Activated T-helper 9 cell treated with anti-CD3 and anti-CD28 coated beads, Interleukin-2, amount 50 U/mL, for 16 hours (primary cell): ENCODE measurements around the gene OR52I1.

Experiments used
- DNase-seq: peaks from one replicate; pipeline ENCODE4 v3.0.0-alpha.2; 2020; ENCODE audit warnings: low read depth

The OR52I1 gene

DNA sequence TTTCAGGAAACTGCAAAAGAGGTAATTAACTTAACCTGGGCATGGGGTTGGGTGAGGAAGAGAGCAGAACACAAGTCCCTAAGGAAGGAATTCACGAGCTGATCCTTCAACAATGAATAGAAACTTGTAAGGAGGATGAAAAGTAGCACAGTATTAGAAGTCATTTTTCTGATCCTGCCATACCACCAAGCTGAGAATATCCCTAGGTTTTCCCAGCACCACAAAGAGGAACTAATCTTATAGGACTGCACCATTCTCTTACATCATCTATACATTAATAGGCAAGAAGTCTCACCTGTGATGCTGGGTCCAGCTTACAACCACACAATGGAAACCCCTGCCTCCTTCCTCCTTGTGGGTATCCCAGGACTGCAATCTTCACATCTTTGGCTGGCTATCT lies at the start of gene OR52I1:
Gene OR52I1 (plus strand): TSS at position 301 of the 400 bp plus-strand sequence. CDS start 0 bp downstream, at position 301.
- no peak for DNase-seq

- DNase-seq = no peak
These were observed 48.9 kb upstream of the OR52I1 start, which contains the start of gene OR52M1 for GRCh38 chr11:4544891-4545290. Gene OR52M1, plus strand, starts transcription at chr11:4545191. Its CDS starts 0 bp downstream, at chr11:4545191.

DNA sequence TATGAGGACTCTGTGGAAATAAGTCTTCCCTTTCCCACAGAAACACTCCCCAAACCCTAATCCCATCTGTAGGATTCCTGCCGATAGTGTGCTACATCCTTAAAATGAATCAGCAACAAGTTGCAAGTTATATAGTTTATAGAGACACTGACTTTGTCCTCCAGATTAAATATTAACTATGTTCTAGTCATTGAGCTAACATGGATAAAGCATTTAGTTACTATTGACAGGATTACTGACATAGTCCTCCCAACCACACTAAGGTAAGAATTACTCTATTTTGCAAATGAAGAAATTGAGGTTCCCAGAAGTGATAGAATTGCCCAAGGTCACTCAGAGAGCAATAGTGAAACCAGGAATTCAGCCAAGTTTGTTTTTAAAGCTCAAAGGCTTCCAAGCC lies 47.0 kb upstream of the OR52I1 start:
- DNase-seq = no peak

DNA sequence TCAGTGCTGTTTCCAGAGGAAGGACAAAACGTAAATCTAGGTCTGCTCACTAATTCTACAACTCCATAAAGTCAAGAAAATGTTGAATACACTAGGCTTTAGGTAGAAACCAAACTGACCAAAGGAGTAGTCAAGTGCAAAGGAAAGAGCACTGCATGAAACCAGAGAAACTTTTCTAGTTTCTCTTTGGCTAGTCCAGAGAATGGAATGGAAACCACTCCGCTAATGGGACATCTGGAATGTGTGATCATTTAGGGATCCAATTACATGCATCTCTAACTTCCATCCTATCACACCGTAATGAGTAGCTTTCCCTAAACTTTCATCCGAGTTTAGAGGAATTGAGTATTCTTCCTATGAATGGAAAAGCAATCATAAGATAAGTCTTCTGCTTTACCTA lies 46.4 kb upstream of the OR52I1 start:
- DNase-seq = no peak

- DNase-seq = no peak
These were observed 42.4 kb upstream of the OR52I1 start for GRCh38 chr11:4551346-4551979.

- DNase-seq = no peak
These were observed 34.1 kb upstream of the OR52I1 start for GRCh38 chr11:4559527-4560440.

- no peak for DNase-seq
These were observed 33.4 kb upstream of the OR52I1 start for GRCh38 chr11:4560467-4560866.

DNA sequence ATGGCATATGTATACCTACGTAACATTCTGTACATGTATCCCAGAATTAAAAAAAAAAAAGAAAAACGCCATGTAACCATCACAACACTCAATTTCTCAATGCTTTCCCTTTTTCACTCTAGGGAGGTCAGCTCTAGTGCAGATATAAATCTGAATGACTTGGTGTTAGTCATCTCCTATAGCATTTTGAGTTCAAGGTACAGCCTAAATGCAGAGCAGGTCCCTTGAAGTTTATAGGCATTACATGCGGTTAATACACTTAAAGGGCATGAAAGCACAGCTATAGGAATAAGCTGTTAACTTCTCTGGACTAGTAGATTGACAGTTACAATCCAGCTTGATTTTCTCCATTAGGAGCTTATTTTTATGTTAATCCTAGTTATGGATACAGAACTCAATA lies 28.5 kb upstream of the OR52I1 start:
- DNase-seq = no peak

GRCh38 chr11:4569075-4569474 lies 24.8 kb upstream of the OR52I1 start:
- DNase-seq = no peak

DNA sequence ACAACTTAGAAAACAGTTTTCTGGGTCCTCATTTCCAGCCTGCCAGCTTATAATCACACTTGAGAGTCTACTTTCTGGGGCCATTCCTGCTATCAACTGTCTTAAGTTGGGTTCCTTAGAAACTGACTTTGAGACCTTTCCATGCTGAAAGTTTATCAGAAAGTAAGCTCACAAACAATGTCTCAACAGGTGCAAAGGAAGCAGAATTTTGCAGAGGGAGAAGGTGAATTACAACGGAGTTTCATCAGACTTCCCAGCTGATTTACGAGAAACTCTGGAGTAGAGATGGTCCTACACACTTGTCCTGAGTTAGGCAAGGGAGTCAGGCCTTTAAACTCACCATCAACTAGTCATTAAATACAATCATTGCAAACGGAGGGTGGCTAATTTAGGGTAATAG lies 17.0 kb upstream of the OR52I1 start:
- no peak for DNase-seq

- DNase-seq = no peak
These were observed 16.1 kb upstream of the OR52I1 start for GRCh38 chr11:4577761-4578160.

- no peak for DNase-seq
These were observed 15.2 kb upstream of the OR52I1 start for GRCh38 chr11:4578624-4579023.

GRCh38 chr11:4580124-4580523 lies 13.7 kb upstream of the OR52I1 start:
- DNase-seq = no peak

GRCh38 chr11:4581443-4581842 lies 12.4 kb upstream of the OR52I1 start, which contains the start of gene OR52I2:
Gene OR52I2, plus strand, starts transcription at chr11:4581743.
- no peak for DNase-seq

GRCh38 chr11:4589017-4589416 lies 4.8 kb upstream of the OR52I1 start:
- DNase-seq = no peak

GRCh38 chr11:4605057-4605456 lies 11.2 kb downstream of the OR52I1 start:
- DNase-seq = no peak

GRCh38 chr11:4606231-4607015 lies 12.6 kb downstream of the OR52I1 start:
- DNase-seq = no peak

GRCh38 chr11:4607096-4607495 lies 13.3 kb downstream of the OR52I1 start:
- DNase-seq = no peak

GRCh38 chr11:4607781-4608666 lies 14.2 kb downstream of the OR52I1 start, which contains the start of gene TRIM68:
Gene TRIM68, minus strand, starts transcription at chr11:4608231. Its CDS starts 2,727 bp downstream, at chr11:4605504.
- DNase-seq = peak; percentile 92

- no peak for DNase-seq
These were observed 16.6 kb downstream of the OR52I1 start for GRCh38 chr11:4610258-4610935.

GRCh38 chr11:4611986-4612385 lies 18.1 kb downstream of the OR52I1 start:
- no peak for DNase-seq
